Measurements from ENCODE around the gene LRRC28.

Gene LRRC28

DNA sequence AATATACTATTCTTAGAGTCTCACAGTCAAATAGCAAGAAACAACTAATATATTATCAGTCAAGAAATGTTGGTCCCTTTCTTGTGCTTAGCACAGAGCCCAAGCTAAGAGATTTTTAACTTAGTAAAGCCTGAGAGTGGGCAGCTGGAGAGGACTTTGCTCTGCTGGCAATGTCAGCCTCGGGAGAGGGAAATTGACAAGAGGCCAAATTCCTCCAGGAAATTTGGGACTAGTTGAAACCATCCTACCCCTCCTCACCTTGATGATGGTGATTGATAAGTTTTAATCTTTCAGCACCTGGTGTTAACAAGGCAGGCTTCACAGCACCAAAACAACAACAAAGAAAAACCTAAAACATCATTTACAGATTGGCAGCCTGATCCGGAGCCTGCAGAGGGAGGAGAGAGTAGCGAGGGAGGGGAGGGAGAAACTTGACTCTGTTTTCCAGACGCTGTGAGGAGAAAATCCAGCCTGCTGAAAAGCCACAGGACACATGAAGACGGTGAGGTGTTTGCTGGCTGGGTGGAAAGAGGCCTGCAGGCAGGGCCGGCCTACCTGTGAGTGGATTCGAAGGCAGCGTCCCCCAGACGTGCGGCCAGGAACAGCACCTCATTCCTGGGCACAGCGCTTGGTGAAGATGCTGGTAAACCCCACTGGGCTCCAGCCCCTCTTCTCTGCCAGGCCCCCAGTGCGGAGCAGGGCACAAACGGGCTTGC is 150.9 kb downstream of the LRRC28 start:
- no peak for DNase-seq

GRCh38 chr15:99403597-99403996 is 152.3 kb downstream of the LRRC28 start:
- no peak for DNase-seq

DNA sequence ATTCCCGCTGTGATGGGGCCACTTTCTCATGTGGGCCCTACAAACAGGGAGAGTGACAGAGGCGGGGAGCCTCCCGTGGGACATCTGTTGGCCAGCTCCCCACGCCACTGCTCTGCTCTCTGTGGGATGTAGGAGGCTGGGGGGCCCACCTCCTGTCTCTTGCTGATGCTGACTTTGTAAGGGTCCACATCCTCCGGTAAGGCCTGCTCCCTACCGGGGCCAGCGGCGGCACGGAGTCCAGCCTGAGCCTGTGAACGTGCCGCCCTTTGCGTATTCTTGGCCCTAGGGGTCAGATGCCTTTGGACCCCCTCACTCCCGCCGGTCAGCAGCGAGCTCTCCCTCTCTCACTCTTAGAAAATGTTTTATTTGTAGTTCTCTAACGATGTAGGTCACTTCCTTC is 153.2 kb downstream of the LRRC28 start:
- DNase-seq = no peak

DNA sequence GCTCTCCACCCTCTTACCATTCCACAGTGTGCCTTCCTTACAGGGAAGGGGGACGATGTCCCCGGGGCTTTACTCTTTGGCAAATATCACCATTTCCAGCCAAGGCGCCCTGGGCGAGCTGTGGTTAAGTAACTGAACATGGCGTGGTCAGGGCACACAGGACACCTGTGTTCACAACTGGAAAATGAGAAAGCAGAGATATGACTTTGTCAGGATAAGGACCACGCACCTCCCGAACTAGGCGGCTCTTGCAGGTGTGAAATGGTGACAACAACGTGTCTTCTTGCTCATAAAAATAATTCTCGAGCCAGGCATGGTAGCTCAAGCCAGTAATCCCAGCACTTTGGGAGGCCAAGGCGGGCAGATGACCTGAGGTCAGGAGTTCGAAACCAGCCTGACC is 154.8 kb downstream of the LRRC28 start:
- DNase-seq = no peak

- no peak for DNase-seq
These were observed 155.6 kb downstream of the LRRC28 start for GRCh38 chr15:99406716-99407487.

DNA sequence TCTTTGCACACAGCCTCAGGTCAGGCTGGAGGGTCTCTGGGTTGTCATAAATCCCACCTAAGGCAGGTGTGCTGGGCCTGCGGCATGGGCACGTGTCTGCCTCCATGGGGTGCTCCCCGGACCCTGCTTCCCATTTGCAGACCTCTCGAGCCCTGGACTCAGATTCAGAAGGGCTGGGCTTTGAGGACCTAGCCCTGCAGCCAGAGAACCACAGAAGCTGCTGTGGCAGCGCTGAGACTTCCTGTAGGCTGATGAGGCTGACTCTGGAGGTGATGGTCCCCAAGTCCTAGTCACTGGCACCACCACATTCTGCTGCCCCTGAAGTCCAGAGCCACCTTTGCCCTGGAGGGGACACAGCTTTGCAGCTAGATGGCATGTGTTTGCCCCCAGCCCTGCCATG is 156.4 kb downstream of the LRRC28 start:
- no peak for DNase-seq

GRCh38 chr15:99408236-99409096 is 157.2 kb downstream of the LRRC28 start:
- DNase-seq = no peak

- DNase-seq = no peak
These were observed 157.8 kb downstream of the LRRC28 start for GRCh38 chr15:99409097-99409473.

GRCh38 chr15:99409560-99409959 is 158.3 kb downstream of the LRRC28 start:
- no peak for DNase-seq

DNA sequence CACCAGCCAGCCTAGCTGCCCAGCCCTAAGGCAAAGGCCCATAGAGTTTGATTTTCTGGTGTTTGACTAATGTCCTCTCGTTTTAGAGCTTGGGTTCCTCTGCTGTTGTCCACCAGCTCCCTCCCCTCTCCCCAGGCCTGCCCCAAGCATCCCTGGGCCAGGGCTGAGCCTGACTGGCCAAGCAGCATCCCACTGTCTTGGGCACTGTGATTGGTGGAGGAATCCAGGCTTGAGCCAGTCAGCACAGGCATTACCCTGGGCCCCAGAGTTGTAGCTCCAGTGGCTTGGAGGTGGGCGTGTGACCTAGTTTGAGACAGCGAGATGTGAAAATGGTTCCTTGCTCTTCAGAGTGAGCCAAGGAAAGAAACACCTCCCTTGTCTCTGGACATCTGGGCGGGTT is 159.2 kb downstream of the LRRC28 start:
- no peak for DNase-seq

- no peak for DNase-seq
These were observed 160.0 kb downstream of the LRRC28 start for GRCh38 chr15:99411234-99411633.

DNA sequence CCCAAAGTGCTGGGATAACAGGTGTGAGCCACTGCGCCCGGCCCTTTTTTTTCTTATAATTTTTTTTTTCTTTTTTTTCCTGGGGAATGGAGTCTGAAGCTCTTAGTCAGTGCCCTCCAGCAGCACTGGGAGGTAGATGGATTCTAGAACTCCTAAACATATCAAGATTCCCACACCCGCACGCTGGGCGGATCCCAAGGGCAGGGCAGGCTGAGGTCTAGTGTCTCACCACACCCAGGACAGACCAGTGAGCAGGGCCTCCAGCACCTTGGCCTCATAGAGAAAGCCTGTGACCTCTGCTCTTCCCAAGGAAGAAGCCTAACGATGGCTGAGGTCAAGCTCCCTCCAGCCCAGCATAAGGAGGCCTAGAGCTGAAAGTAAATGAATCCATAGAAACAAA is 160.8 kb downstream of the LRRC28 start:
- DNase-seq = no peak

- DNase-seq = no peak
These were observed 161.3 kb downstream of the LRRC28 start for GRCh38 chr15:99412626-99413025.

DNA sequence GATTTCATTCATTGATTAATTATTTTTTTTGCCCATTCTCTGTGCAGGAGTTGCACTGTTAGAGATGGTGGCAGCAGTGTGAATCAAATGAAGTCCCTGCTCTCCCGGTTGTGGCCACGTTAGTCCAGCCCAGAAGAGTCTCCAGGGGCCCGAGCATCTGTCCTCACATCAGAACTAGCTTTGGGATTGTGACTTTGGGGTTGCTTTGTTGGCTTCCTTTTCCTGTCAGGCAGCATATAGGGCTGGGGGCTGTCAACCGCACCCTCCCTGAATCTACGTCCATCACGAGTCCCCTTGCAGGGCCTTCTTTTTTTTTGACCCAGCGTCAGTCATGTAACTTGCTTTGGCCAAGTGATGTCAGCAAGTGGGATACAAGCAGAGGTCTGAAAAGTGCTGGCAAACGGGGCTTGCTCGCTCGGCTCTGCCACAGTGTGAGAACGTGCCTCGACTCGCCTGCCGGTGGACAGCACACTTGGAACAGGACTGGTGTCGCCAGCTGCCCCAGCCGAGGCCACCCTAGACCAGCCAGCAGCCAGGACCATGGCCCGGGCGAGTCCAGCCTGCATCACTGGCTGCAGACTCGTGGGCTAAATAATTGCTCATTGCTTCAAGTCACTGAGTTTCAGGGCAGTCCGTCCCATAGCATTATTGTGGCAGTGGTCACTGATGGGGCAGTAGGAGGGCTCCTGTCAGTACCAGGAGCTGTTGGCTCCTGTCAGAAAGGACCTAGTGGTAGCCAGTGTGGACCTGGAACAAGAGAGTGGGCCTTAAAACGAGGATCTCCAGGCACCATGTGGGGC is 162.9 kb downstream of the LRRC28 start:
- no peak for DNase-seq

- DNase-seq = no peak
These were observed 163.8 kb downstream of the LRRC28 start for GRCh38 chr15:99414755-99415731.

DNA sequence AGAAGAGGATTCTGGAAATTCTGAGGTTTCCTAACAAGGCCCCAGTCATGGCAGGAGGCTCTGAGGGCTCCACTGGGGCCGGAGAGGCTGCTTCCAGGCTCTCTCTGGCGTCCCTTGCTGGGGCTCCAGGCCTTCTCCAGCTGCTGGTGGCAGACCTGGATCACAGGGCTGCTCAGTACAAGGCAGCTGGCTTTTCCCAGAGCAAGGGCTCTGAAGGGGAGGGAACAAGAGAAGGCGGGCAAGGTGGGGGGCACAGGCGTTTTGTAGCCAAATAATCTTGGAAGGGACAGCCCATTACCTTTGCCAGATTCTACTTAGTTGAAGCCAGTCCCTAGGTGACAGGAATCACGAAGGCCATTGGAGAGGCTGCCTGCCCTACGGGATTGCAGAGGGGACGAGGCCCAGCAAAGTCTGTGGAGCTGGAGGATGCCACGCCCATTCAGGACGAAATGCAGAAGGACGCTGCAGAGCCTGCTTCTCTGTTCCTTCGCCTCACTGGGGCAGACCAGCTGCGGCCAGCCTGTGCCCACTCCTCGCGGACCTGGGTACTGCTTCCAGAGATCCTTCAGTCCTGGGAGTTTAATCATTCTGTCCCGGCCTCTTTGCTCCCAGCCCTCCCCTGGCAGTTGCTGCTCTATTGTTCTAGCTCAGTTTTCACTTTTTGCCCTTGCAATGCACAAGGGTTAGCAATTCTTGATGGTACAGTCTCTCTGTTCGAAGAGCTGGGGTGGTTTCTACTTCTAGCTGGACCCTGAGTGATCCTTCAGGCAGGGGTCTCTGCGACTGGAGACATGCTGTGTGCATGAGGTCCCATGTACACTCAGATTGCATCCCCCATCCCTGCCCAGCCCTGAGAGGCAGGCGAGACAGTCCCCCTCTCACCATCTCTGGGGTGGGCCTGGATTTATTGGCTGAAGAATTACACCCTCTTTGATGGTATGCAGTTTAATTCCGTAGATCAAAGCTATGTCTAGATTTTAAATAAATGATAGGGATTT is 165.2 kb downstream of the LRRC28 start:
- DNase-seq = no peak

DNA sequence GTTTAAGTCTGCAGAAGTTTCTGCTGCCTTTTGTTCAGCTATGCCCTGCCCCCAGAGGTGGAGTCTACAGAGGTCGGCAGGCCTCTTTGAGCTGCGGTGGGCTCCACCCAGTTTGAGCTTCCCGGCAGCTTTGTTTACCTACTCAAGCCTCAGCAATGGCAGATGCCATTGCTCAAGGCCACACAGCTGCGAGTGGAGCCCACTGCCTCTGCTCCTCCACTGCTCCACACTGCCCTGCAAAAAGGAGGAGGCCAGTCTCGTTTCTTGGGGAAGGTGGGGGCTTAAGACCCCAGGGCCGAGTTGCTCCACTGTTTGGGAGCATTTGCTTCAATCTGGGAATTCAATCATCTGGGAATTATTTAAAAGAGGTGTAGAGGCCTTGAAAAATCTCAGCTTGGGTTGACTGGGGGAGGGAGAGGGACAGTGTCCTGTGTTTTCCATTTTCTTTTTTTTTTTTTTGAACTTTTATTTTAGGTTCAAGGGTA is 169.9 kb downstream of the LRRC28 start:
- DNase-seq = no peak

DNA sequence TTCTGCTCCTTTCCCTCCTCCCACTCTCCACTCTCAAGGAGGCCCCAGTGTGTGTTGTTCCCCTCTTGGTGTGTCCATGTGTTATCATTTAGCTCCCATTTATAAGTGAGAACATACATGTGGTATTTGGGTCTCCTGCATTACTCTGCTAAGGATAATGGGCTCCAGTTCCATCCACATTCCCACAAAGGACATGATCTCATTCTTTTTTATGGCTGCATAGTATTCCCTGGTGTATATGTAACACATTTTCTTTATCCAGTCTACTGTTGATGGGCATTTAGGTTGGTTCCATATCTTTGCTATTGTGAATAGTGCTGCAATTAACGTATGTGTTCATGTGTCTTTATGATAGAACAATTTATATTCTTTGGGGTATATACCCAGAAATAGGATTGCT is 170.5 kb downstream of the LRRC28 start:
- no peak for DNase-seq

DNA sequence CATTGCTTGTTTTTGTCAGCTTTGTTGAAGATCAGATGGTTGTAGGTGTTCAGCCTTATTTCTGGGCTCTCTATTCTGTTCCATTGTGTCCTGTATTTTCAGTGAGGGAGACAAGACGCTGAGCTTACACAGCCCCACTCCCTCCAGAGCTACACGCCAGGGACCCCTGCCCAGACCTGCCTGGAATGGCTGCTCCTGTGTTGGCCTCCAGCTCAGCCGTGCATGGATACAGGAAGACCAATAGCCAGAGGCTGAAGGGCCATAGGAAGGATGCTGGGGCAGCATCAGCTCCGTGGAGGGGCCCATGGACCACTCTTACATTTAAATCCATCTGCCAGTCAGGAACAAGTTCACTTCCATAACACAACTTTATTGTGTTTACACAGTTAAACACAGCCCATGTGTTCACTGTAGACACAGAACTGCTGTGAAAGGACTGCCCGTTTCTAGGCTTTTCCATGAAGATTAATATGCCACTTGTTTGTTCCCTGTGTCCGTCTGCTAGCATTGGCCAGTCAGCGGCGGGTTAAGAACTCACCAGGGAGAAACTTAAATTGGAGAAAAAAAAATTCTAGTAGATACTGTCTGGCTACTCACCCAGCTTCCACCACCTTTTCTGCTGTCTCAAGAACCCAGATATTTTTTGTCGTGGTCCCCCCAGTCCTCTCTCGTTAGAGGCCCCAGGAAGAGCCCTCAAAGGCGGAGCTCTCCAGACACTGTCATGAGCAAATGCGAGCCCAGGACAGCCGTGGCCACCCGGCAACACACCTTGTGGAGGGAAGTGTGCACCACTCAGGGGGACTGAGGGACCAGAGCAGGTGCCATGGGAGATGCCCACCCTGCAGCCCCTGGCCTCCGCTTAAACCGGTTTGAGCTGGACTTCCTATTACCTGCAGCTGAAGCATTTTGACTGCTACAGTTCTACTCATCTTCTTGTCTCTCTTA is 172.2 kb downstream of the LRRC28 start:
- no peak for DNase-seq
